Mucosa of gallbladder (tissue), 1 donor: ENCODE data around the gene TCAP. TPM values are rescaled to one million over a fixed set of nuclear protein-coding genes. Genes with fewer than 3 reads are reported as not detected.

Source experiments
- DNase-seq: peaks from one replicate; pipeline ENCODE4 v3.0.0-alpha.2; 2020; ENCODE audit warnings: low spot score
- total RNA-seq: library from RNA; stranded (reverse); gene quantifications from one replicate; pipeline ENCODE4 v1.2.1, GENCODE V29; 2021
- donor health status: DM: no; HTN: no; CAD: no.

TCAP gene
- total RNA-seq, 1 donor from 2014 or later = 2.0 TPM

- DNase-seq = no peak
Observed at GRCh38 chr17:39650121-39650579, 15.0 kb upstream of the TCAP start.

GRCh38 chr17:39651923-39652586, 13.1 kb upstream of the TCAP start:
- DNase-seq = no peak

- DNase-seq = no peak
Observed at GRCh38 chr17:39652587-39653315, 12.4 kb upstream of the TCAP start.

GRCh38 chr17:39653316-39653661, 11.9 kb upstream of the TCAP start:
- no peak for DNase-seq

GRCh38 chr17:39653662-39654331, 11.4 kb upstream of the TCAP start:
- DNase-seq = peak; percentile 60

GRCh38 chr17:39655105-39655504, 10.0 kb upstream of the TCAP start:
- DNase-seq = no peak

- DNase-seq = no peak
Observed at GRCh38 chr17:39658346-39658745, 6.8 kb upstream of the TCAP start.

GRCh38 chr17:39658760-39659159, 6.4 kb upstream of the TCAP start:
- no peak for DNase-seq

- DNase-seq = no peak
Observed at GRCh38 chr17:39659279-39660010, 5.7 kb upstream of the TCAP start.

- no peak for DNase-seq
Observed at GRCh38 chr17:39660011-39660360, 5.2 kb upstream of the TCAP start.

- DNase-seq = no peak
Observed at GRCh38 chr17:39660397-39661385, 4.5 kb upstream of the TCAP start.

GRCh38 chr17:39661744-39662541, 3.2 kb upstream of the TCAP start:
- no peak for DNase-seq

GRCh38 chr17:39662551-39663339, 2.4 kb upstream of the TCAP start:
- peak; percentile 54 for DNase-seq

GRCh38 chr17:39663340-39663687, 1.8 kb upstream of the TCAP start:
- DNase-seq = no peak

- DNase-seq = no peak
Observed at GRCh38 chr17:39663688-39664580, 1.2 kb upstream of the TCAP start.

GRCh38 chr17:39665642-39666224, 584 bp downstream of the TCAP start:
- DNase-seq = no peak

- no peak for DNase-seq
Observed at GRCh38 chr17:39666231-39666600, 1.1 kb downstream of the TCAP start.

- DNase-seq = no peak
Observed at GRCh38 chr17:39666601-39667261, 1.6 kb downstream of the TCAP start.
